OCI-LY7 (cell line): ENCODE data around the gene DERA. TPM values are rescaled to one million over a fixed set of nuclear protein-coding genes. Genes with fewer than 3 reads are reported as not detected.

ENCODE experiments used
- BruUV-seq: library from RNA; stranded (reverse); fragments of 400-500 nt; replicated peaks from 2 replicates; lab custom pipeline; 2021; lab: Mats Ljungman, UMichigan
- CTCF ChIA-PET: fragments of 300-600 bp; sonication (Branson Sonifier 250); formaldehyde crosslinking; loops from one replicate; lab custom pipeline; 2022; ENCODE audit warnings: antibody characterized with exemption; ENCODE audit not compliant: unreplicated experiment; lab: Charles Lee
- POLR2A ChIA-PET: fragments of 300-600 bp; sonication (Branson Sonifier 250); formaldehyde crosslinking; loops from one replicate; lab custom pipeline; 2022; ENCODE audit warnings: antibody characterized with exemption; lab: Charles Lee
- DNase-seq: peaks from one replicate; pipeline ENCODE4 v3.0.0-alpha.2; 2015; ENCODE audit warnings: low spot score
- H2AFZ ChIP-seq: fragments of 200-600 bp; sonication (generic), shearing (Covaris generic); 2 replicates; pipeline ENCODE4 v1.6.1; 2014; ENCODE audit warnings: mild to moderate bottlenecking, antibody characterized with exemption, low read length, moderate library complexity
- H3K27ac ChIP-seq: fragments of 200-600 bp; sonication (generic); 2 replicates; pipeline ENCODE4 v1.5.1; 2014; ENCODE audit warnings: mixed run types, low read depth, mild to moderate bottlenecking, moderate library complexity, low read length, inconsistent platforms; ENCODE audit not compliant: poor library complexity, severe bottlenecking
- H3K36me3 ChIP-seq: fragments of 200-600 bp; sonication (generic); 2 replicates; pipeline ENCODE4 v1.6.1; 2014; ENCODE audit warnings: mild to moderate bottlenecking, antibody characterized with exemption, low read length, moderate library complexity, mixed read lengths; ENCODE audit not compliant: insufficient read depth
- H3K4me1 ChIP-seq: fragments of 200-600 bp; sonication (generic); 2 replicates; pipeline ENCODE4 v1.5.1; 2014; ENCODE audit warnings: mild to moderate bottlenecking, low read length; ENCODE audit not compliant: insufficient read depth, poor library complexity, severe bottlenecking
- H3K4me2 ChIP-seq: fragments of 200-600 bp; sonication (generic); 2 replicates; pipeline ENCODE4 v1.6.1; 2014; ENCODE audit warnings: mild to moderate bottlenecking, low read length
- H3K4me3 ChIP-seq: fragments of 200-600 bp; sonication (generic); 2 replicates; pipeline ENCODE4 v1.5.1; 2014; ENCODE audit warnings: mild to moderate bottlenecking, low read depth, low read length; ENCODE audit not compliant: poor library complexity, severe bottlenecking
- H3K79me2 ChIP-seq: fragments of 200-600 bp; sonication (generic); 2 replicates; pipeline ENCODE4 v1.6.1; 2016; ENCODE audit warnings: low read depth, mild to moderate bottlenecking, low read length, moderate library complexity, mixed read lengths; ENCODE audit not compliant: insufficient read depth
- H3K9me2 ChIP-seq: fragments of 200-600 bp; sonication (generic); 2 replicates; pipeline ENCODE4 v1.6.1; 2016; ENCODE audit warnings: mild to moderate bottlenecking, low read length, mixed read lengths; ENCODE audit not compliant: insufficient read depth
- H3K9me3 ChIP-seq: fragments of 200-600 bp; sonication (generic); 2 replicates; pipeline ENCODE4 v1.6.1; 2014; ENCODE audit warnings: mild to moderate bottlenecking, mixed run types, low read length, mixed read lengths
- H4K20me1 ChIP-seq: fragments of 200-600 bp; sonication (generic); 2 replicates; pipeline ENCODE4 v1.6.1; 2014; ENCODE audit warnings: mild to moderate bottlenecking, antibody characterized with exemption, low read length, moderate library complexity, mixed read lengths; ENCODE audit not compliant: insufficient read depth
- CTCF ChIP-seq: fragments of 200-600 bp; sonication (generic); conservative IDR thresholded peaks from 2 replicates; pipeline ENCODE4 v1.5.1; 2014; ENCODE audit warnings: mild to moderate bottlenecking, antibody characterized with exemption, low read length, moderate library complexity, mixed read lengths
- EZH2phosphoT487 ChIP-seq: fragments of 200-600 bp; sonication (generic); IDR thresholded peaks from 2 replicates; pipeline ENCODE4 v1.6.1; 2018; ENCODE audit warnings: low read depth, borderline replicate concordance, mild to moderate bottlenecking, mixed run types, antibody characterized with exemption, low read length, moderate library complexity, mixed read lengths
- intact Hi-C: fragments of 100-400 bp; cut with micrococcal nuclease; formaldehyde crosslinking; loops from one replicate; pipeline ENCODE4 v1.10.0; 2022; ENCODE audit not compliant: unreplicated experiment
- total RNA-seq, 2 experiments: library from RNA; depleted of rRNA in 1 of 2; stranded (reverse); fragments of >200 nt in 1 of 2; shearing (Covaris generic) in 1 of 2; gene quantifications; 2 replicates each; pipeline ENCODE4 v1.2.3, GENCODE V29; 2014 to 2022

DERA gene
- total RNA-seq, 2 experiments from 2014 or later, result 68.6 to 87.2 TPM

- H2AFZ ChIP-seq, result no peak overlapping the region
- ChIA-PET CTCF (no interaction called here), POLR2A (interaction anchor here (0.7 kb wide), 1 partner anchor 1761 kb away, joined by 3 read pairs; no protein-coding TSS in a partner anchor)
- H3K36me3 ChIP-seq, result no peaks in the 10 kb centered on the region
- no peaks in the 10 kb centered on the region for H3K4me1 ChIP-seq
- no peaks in the 10 kb centered on the region; the same call in 1 of the 2 replicates for H3K79me2 ChIP-seq
- no peak for DNase-seq
- no peak overlapping the region for H3K4me3 ChIP-seq
- no peaks in the 10 kb centered on the region for H4K20me1 ChIP-seq
- intact Hi-C loops, result no loop called here
- no peaks in the 10 kb centered on the region for H3K9me3 ChIP-seq
- no peak overlapping the region for H3K4me2 ChIP-seq
- H3K27ac ChIP-seq, result no peak overlapping the region
- no peaks in the 10 kb centered on the region for H3K9me2 ChIP-seq
- TF ChIP-seq EZH2phosphoT487 (no peak), CTCF (no peak)
- BruUV-seq, result no TSS peak
These were observed 6.9 kb downstream of the DERA start for GRCh38 chr12:15918066-15918465.

GRCh38 chr12:15919418-15919817 lies 8.3 kb downstream of the DERA start:
- H4K20me1 ChIP-seq, result no peaks in the 10 kb centered on the region
- no TSS peak for BruUV-seq
- TF ChIP-seq EZH2phosphoT487, result no peak
- TF ChIP-seq CTCF, result no peak
- H3K4me3 ChIP-seq, result no peak overlapping the region
- ChIA-PET POLR2A (interaction anchor here (1.3 kb wide), 1 partner anchor 12 kb away, joined by 3 read pairs; no protein-coding TSS in a partner anchor), CTCF (no interaction called here)
- H2AFZ ChIP-seq, result no peak overlapping the region
- no peaks in the 10 kb centered on the region for H3K9me3 ChIP-seq
- intact Hi-C loops, result no loop called here
- H3K4me1 ChIP-seq, result no peaks in the 10 kb centered on the region
- no peak for DNase-seq
- no peaks in the 10 kb centered on the region for H3K79me2 ChIP-seq
- H3K9me2 ChIP-seq, result no peaks in the 10 kb centered on the region
- no peaks in the 10 kb centered on the region for H3K36me3 ChIP-seq
- no peak overlapping the region for H3K27ac ChIP-seq
- H3K4me2 ChIP-seq, result no peak overlapping the region

- H3K4me1 ChIP-seq, result no peaks in the 10 kb centered on the region
- H3K36me3 ChIP-seq, result no peaks in the 10 kb centered on the region
- no peak overlapping the region for H3K4me2 ChIP-seq
- H4K20me1 ChIP-seq, result no peaks in the 10 kb centered on the region
- DNase-seq, result no peak
- BruUV-seq, result no TSS peak
- H3K9me2 ChIP-seq, result no peaks in the 10 kb centered on the region
- POLR2A ChIA-PET, result interaction anchor here (0.7 kb wide), 1 partner anchor 354 kb away, joined by 7 read pairs; no protein-coding TSS in a partner anchor
- no peaks in the 10 kb centered on the region for H3K9me3 ChIP-seq
- H3K79me2 ChIP-seq, result no peaks in the 10 kb centered on the region
- H3K4me3 ChIP-seq, result no peak overlapping the region
- intact Hi-C loops, result no loop called here
- H3K27ac ChIP-seq, result no peak overlapping the region
- CTCF ChIA-PET, result no interaction called here
- no peak overlapping the region for H2AFZ ChIP-seq
- no peak for TF ChIP-seq CTCF
- no peak for TF ChIP-seq EZH2phosphoT487
These were observed 13.8 kb downstream of the DERA start for GRCh38 chr12:15924956-15925355.
